ENCODE measurements around the gene TOMM22.

GRCh38 chr22:38731703-38732161 is 50.0 kb downstream of the TOMM22 start:
- TF ChIP-seq EZH2 (IDR thresholded peaks at IDR 0.05; ENCODE audit: low read depth, unreplicated experiment) (no peak), CTCF (conservative IDR thresholded peaks at IDR 0.05; ENCODE audit: low read depth in 2 of 2) (no peak), REST (IDR thresholded peaks at IDR 0.05; ENCODE audit: unreplicated experiment) (no peak), ETS1 (IDR thresholded peaks at IDR 0.05) (no peak), EZH2phosphoT487 (IDR thresholded peaks at IDR 0.05; ENCODE audit: unreplicated experiment) (no peak), POLR2AphosphoS5 (IDR thresholded peaks at IDR 0.05; ENCODE audit: low read depth) (no peak), JUNB (IDR thresholded peaks at IDR 0.05; ENCODE audit: unreplicated experiment) (no peak)

Measured in GM23338 (cell line).